IPS-NIHi11 (cell line): ENCODE measurements around the gene TRIM38.
"Not testable (repeated sequence)": the region's sequence is repeated elsewhere in the genome, so short reads cannot be mapped to it uniquely, and the experiment has no call there.

Experiments
- DNase-seq: peaks from one replicate; pipeline ENCODE4 v3.0.0; 2012; ENCODE audit warnings: mixed read lengths, low spot score

TRIM38 gene

GRCh38 chr6:26006086-26006939 is 43.7 kb downstream of the TRIM38 start:
- DNase-seq: no peak

- DNase-seq: not testable (repeated sequence)
Observed at GRCh38 chr6:26006940-26007305, 44.3 kb downstream of the TRIM38 start.

GRCh38 chr6:26008470-26008869 is 45.9 kb downstream of the TRIM38 start:
- DNase-seq: no peak

- no peak for DNase-seq
Observed at GRCh38 chr6:26009817-26010216, 47.2 kb downstream of the TRIM38 start.

- DNase-seq: no peak
Observed at GRCh38 chr6:26012061-26012460, 49.5 kb downstream of the TRIM38 start.

GRCh38 chr6:26014386-26014785 is 51.8 kb downstream of the TRIM38 start:
- not testable (repeated sequence) for DNase-seq

- no peak for DNase-seq
Observed at GRCh38 chr6:26016245-26016962, 53.8 kb downstream of the TRIM38 start.

GRCh38 chr6:26016963-26017631 is 54.5 kb downstream of the TRIM38 start:
- no peak for DNase-seq

GRCh38 chr6:26017632-26017966 is 55.0 kb downstream of the TRIM38 start:
- peak; percentile 42 for DNase-seq

- no peak for DNase-seq
Observed at GRCh38 chr6:26019261-26019830, 56.7 kb downstream of the TRIM38 start.

- no peak for DNase-seq
Observed at GRCh38 chr6:26019967-26020328, 57.3 kb downstream of the TRIM38 start.

- DNase-seq: peak; percentile 53
Observed at GRCh38 chr6:26020329-26021000, 57.9 kb downstream of the TRIM38 start.

GRCh38 chr6:26021001-26021349 is 58.4 kb downstream of the TRIM38 start:
- no peak for DNase-seq

GRCh38 chr6:26021350-26022131 is 58.9 kb downstream of the TRIM38 start:
- DNase-seq: peak; percentile 78

GRCh38 chr6:26022132-26022472 is 59.5 kb downstream of the TRIM38 start:
- peak; percentile 50 for DNase-seq

GRCh38 chr6:26022737-26023136 is 60.1 kb downstream of the TRIM38 start:
- DNase-seq: no peak

GRCh38 chr6:26024651-26025046 is 62.0 kb downstream of the TRIM38 start:
- DNase-seq: no peak

GRCh38 chr6:26025047-26025893 is 62.7 kb downstream of the TRIM38 start:
- no peak for DNase-seq

GRCh38 chr6:26025894-26026832 is 63.6 kb downstream of the TRIM38 start:
- peak; percentile 52 for DNase-seq
